ENCODE measurements around the gene PDGFC. TPM values are rescaled to one million over a fixed set of nuclear protein-coding genes. Genes with fewer than 3 reads are reported as not detected.

The PDGFC gene
- total and polyA plus RNA-seq, 2 of the 13 experiments (the other 11 are each of a cell fraction or from before 2014, with no cell fraction given): 4.6 to 9.1 TPM

- no TSS peak for BruUV-seq (replicated peaks)
- Histone ChIP-seq H4K20me1 (ENCODE audit: insufficient read depth, low read length) (no peaks in the 10 kb centered on the region), H3K36me3 (replicated peaks in 1 of 2; ENCODE audit: control insufficient read depth in 1 of 2, insufficient read depth in 2 of 2, low read length in 2 of 2) (no peaks in the 10 kb centered on the region), H2AFZ (ENCODE audit: low read length) (no peak overlapping the region), H3K4me2 (ENCODE audit: low read depth, low read length) (no peak overlapping the region), H3K27me3 (ENCODE audit: control insufficient read depth in 1 of 2, insufficient read depth in 2 of 2, low read length in 2 of 2) (no peaks in the 10 kb centered on the region), H3K9ac (ENCODE audit: insufficient read depth, low read depth, low read length) (no peak overlapping the region), H3K9me3 (ENCODE audit: low read length) (no peaks in the 10 kb centered on the region), H3K27ac (ENCODE audit: extremely low read length, insufficient read depth, low read length) (no peak overlapping the region), H3K4me3 (replicated peaks in 1 of 3; ENCODE audit: insufficient read depth in 1 of 3, low read depth in 2 of 3, low read length in 3 of 3) (no peak overlapping the region), H3K4me1 (ENCODE audit: insufficient read depth, low read length) (no peaks in the 10 kb centered on the region), H3K79me2 (ENCODE audit: insufficient read depth, low read length) (no peaks in the 10 kb centered on the region)
- FAIRE-seq (no peak), DNase-seq (ENCODE audit: low spot score) (no peak), ATAC-seq (no peak)
- in situ Hi-C loops (cut with HindIII; ENCODE audit: extremely low pct_ligation_motif_present, low pct_unique_long_range_greater_than_20kb) (no loop called here), intact Hi-C loops (cut with micrococcal nuclease; ENCODE audit: unreplicated experiment) (no loop called here)
- POLR2A ChIA-PET: no interaction called here
- no peak for TF ChIP-seq ATAD3A (CRISPR knock-in tag; IDR thresholded peaks at IDR 0.05)
- TF ChIP-seq KLF15 (CRISPR knock-in tag; IDR thresholded peaks at IDR 0.05; ENCODE audit: borderline replicate concordance): no peak
- CTCF ChIA-PET (ENCODE audit: low intra/inter-chr PET ratio, low total read pairs): no interaction called here
These were observed 40.7 kb upstream of the PDGFC start for GRCh38 chr4:157012296-157012695.

DNA sequence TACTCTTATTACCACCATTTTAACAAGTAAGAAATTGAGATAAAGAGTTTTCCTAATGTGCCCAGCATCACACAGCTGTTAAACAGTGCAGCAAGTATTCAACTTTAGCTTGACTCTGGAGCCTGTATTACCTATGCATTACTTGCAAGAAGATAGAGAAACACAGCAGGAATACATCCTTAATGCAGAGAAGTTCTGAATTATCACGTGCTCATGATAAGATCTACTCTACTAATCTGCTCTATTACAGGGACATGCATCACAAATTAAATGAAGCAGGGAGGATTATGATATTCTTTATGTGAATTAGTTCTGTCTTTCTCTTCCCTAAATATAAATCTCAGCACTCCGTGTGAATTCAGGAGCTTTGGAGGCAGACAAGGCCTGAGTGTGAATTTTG is 39.0 kb upstream of the PDGFC start:
- H3K9me3 ChIP-seq (ENCODE audit: low read length): no peaks in the 10 kb centered on the region
- intact Hi-C loops (cut with micrococcal nuclease; ENCODE audit: unreplicated experiment): no loop called here
- no peak for FAIRE-seq
- no peak overlapping the region for H2AFZ ChIP-seq (ENCODE audit: low read length)
- H3K4me1 ChIP-seq (ENCODE audit: insufficient read depth, low read length): no peaks in the 10 kb centered on the region
- H3K27me3 ChIP-seq (ENCODE audit: control insufficient read depth in 1 of 2, insufficient read depth in 2 of 2, low read length in 2 of 2): no peaks in the 10 kb centered on the region
- no peaks in the 10 kb centered on the region for H3K36me3 ChIP-seq (replicated peaks in 1 of 2; ENCODE audit: control insufficient read depth in 1 of 2, insufficient read depth in 2 of 2, low read length in 2 of 2)
- H3K9ac ChIP-seq (ENCODE audit: insufficient read depth, low read depth, low read length): no peak overlapping the region
- DNase-seq (ENCODE audit: low spot score): no peak
- no peak overlapping the region for H3K4me3 ChIP-seq (replicated peaks in 1 of 3; ENCODE audit: insufficient read depth in 1 of 3, low read depth in 2 of 3, low read length in 3 of 3)
- in situ Hi-C loops (cut with HindIII; ENCODE audit: extremely low pct_ligation_motif_present, low pct_unique_long_range_greater_than_20kb): no loop called here
- 6% methylated on average over 2 of the region's 2 CpGs for WGBS (ENCODE audit: low lambda C conversion rate)
- no peaks in the 10 kb centered on the region for H3K79me2 ChIP-seq (ENCODE audit: insufficient read depth, low read length)
- no peaks in the 10 kb centered on the region for H4K20me1 ChIP-seq (ENCODE audit: insufficient read depth, low read length)
- no peak overlapping the region for H3K4me2 ChIP-seq (ENCODE audit: low read depth, low read length)
- TF ChIP-seq ZNF234 (CRISPR knock-in tag; conservative IDR thresholded peaks at IDR 0.05) (no peak), GABPB1 (CRISPR knock-in tag; IDR thresholded peaks at IDR 0.05) (no peak), ZBTB8A (CRISPR knock-in tag; IDR thresholded peaks at IDR 0.05; ENCODE audit: borderline replicate concordance, low read depth) (no peak), ASH2L (IDR thresholded peaks at IDR 0.05; ENCODE audit: insufficient read length, low read depth, low read length) (no peak), ZBTB39 (CRISPR knock-in tag; IDR thresholded peaks at IDR 0.05) (no peak), FOXA1 (IDR thresholded peaks at IDR 0.05) (no peak), FOXA1 (CRISPR knock-in tag; IDR thresholded peaks at IDR 0.05) (no peak), SRSF1 (optimal IDR thresholded peaks at IDR 0.05; ENCODE audit: low read depth, low read length) (no peak), HES4 (CRISPR knock-in tag; IDR thresholded peaks at IDR 0.05; ENCODE audit: borderline replicate concordance) (no peak), JUNB (CRISPR knock-in tag; IDR thresholded peaks at IDR 0.05; ENCODE audit: borderline replicate concordance) (no peak), RAD21 (CRISPR knock-in tag; IDR thresholded peaks at IDR 0.05) (no peak), TERF1 (CRISPR knock-in tag; IDR thresholded peaks at IDR 0.05) (no peak), ZNF329 (CRISPR knock-in tag; IDR thresholded peaks at IDR 0.05; ENCODE audit: low read depth) (no peak), MTF1 (CRISPR knock-in tag; IDR thresholded peaks at IDR 0.05) (no peak), ZNF431 (CRISPR knock-in tag; IDR thresholded peaks at IDR 0.05; ENCODE audit: borderline replicate concordance, low read depth) (no peak), ZSCAN20 (CRISPR knock-in tag; IDR thresholded peaks at IDR 0.05; ENCODE audit: borderline replicate concordance) (no peak)
- ChIA-PET POLR2A (no interaction called here), CTCF (ENCODE audit: low intra/inter-chr PET ratio, low total read pairs) (no interaction called here)
- ATAC-seq: no peak
- no peak overlapping the region for H3K27ac ChIP-seq (ENCODE audit: extremely low read length, insufficient read depth, low read length)
- BruUV-seq (replicated peaks): no TSS peak

Data from HepG2 (cell line).